GM21360 (cell line): ENCODE data around the gene ZNF608.

Source experiments
- ATAC-seq: cut with Tn5 transposase; IDR thresholded peaks from one replicate; pipeline ENCODE4 v1.9.1; 2021; ENCODE audit warnings: mild to moderate bottlenecking, moderate library complexity; ENCODE audit not compliant: unreplicated experiment

The ZNF608 gene

GRCh38 chr5:124745928-124746915 lies at the start of gene ZNF608:
TSS of gene ZNF608 (minus strand) at chr5:124746639. CDS start at chr5:124744989, 1,650 bp downstream.
- ATAC-seq = no peak

- no peak for ATAC-seq
Measured at GRCh38 chr5:124795829-124796228, 49.4 kb upstream of the ZNF608 start.

- ATAC-seq = no peak
Measured at GRCh38 chr5:124790895-124791732, 44.7 kb upstream of the ZNF608 start.

GRCh38 chr5:124790301-124790894 lies 44.0 kb upstream of the ZNF608 start:
- no peak for ATAC-seq

- ATAC-seq = no peak
Measured at GRCh38 chr5:124789104-124789605, 42.7 kb upstream of the ZNF608 start.

- ATAC-seq = no peak
Measured at GRCh38 chr5:124783794-124784193, 37.4 kb upstream of the ZNF608 start.

- ATAC-seq = no peak
Measured at GRCh38 chr5:124783285-124783684, 36.8 kb upstream of the ZNF608 start.

- ATAC-seq = no peak
Measured at GRCh38 chr5:124782262-124782661, 35.8 kb upstream of the ZNF608 start.

GRCh38 chr5:124780011-124780410 lies 33.6 kb upstream of the ZNF608 start:
- no peak for ATAC-seq

- ATAC-seq = no peak
Measured at GRCh38 chr5:124773315-124774311, 27.2 kb upstream of the ZNF608 start.

GRCh38 chr5:124772457-124773200 lies 26.2 kb upstream of the ZNF608 start:
- ATAC-seq = no peak

- no peak for ATAC-seq
Measured at GRCh38 chr5:124771761-124772160, 25.3 kb upstream of the ZNF608 start.

- ATAC-seq = no peak
Measured at GRCh38 chr5:124764992-124765611, 18.7 kb upstream of the ZNF608 start.

- ATAC-seq = no peak
Measured at GRCh38 chr5:124764585-124764984, 18.1 kb upstream of the ZNF608 start.

GRCh38 chr5:124761010-124761409 lies 14.6 kb upstream of the ZNF608 start:
- ATAC-seq = no peak

- no peak for ATAC-seq
Measured at GRCh38 chr5:124760608-124761007, 14.2 kb upstream of the ZNF608 start.

GRCh38 chr5:124755565-124755964 lies 9.1 kb upstream of the ZNF608 start:
- no peak for ATAC-seq

- no peak for ATAC-seq
Measured at GRCh38 chr5:124755041-124755440, 8.6 kb upstream of the ZNF608 start.
